ENCODE results near the gene CD9.

CD9 gene

DNA sequence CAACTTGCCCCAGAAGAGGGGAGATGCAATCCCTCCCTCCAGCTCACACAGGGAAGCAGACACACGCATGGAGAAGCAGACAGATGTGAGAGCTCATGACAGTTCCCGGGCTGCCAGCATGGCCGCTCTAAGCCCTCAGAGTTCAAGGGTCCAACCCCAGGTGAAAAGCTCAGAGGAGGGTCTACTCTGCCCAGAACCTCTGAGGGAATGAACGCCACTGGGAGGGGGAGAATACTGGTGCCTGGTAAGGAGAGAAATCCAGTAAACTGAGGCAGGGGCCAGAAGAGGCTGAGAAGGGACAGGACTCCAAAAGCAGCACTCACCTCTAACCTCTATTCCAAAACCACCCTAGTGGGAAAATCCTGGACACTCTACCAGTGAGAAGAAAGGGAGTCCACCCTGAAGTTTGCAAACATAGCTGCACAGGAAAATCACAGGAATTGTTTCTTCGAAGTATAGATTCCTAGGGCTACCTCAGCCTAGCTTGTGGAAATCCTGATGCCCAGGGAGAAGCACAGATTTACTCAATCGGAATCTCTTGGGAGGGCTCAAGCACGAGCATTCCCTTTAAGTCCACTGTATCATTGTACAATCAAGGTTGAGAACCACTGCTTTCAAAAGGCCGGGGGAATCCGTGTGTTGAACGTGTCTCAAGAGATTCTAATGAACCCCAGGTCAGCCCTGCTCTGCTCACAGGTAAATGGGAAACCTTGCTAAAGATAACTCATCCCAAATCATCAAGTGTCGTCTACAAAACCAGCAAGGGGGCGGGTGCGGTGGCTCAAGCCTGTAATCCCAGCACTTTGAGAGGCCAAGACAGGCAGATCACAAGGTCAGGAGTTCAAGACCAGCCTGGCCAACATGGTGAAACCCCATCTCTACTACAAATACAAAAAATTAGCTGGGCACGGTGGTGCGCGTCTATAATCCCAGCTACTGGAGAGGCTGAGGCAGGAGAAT is 76.0 kb downstream of the CD9 start:
- DNase-seq (ENCODE audit: low read depth) = no peak

DNA sequence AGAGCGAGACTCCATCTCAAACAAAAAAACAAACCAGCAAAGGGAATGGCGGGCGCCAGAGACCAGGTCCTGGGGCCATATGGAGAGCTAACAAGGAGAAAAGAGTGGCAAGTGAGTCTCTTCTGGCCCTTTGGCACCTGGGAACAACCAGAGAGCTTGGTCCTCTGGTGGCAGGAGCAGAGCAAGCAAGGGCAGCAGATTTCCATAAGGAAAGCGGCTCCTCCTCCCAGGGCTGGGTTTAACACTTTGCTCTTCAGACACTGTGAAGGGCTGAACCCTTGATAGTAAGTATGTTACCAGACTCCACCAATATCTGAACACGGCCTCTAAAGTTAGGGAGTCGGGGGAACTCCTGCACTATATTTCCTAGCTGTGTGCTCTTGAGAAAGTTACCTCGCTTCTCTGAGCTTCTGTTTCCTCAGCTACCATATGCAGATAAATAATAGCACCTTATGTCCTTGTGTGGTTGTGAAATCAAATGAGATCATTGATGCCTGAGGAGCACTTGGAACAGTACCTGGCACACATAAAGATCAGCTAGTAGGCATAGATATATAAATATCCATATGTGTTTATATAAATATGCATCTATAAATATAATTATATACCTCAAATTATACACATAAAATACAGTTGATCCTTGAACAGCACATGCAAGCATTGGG is 76.9 kb downstream of the CD9 start:
- DNase-seq (ENCODE audit: low read depth) = no peak

DNA sequence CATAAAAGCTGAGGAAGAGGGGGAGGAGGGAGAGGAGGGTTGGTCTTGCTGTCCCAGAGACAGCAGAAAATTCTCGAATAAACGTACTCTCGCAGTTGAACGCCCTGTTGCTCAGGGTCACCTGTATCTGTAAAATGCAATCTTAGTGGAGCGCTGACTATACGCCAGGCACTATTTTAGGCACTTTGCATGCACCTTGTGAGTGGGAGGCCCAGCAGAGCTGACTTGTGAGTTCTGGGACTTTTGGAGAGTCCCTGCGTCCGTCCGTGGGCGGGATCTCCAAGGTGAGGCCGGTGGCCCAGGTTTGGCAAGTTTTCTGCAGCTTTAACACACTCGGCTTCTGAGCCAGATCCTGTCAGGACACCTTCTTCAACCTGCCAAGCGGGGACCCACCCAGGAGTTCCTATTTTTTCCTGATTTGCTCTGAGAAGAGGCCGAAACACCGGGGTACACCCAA is 77.8 kb downstream of the CD9 start:
- DNase-seq (ENCODE audit: low read depth) = no peak

DNA sequence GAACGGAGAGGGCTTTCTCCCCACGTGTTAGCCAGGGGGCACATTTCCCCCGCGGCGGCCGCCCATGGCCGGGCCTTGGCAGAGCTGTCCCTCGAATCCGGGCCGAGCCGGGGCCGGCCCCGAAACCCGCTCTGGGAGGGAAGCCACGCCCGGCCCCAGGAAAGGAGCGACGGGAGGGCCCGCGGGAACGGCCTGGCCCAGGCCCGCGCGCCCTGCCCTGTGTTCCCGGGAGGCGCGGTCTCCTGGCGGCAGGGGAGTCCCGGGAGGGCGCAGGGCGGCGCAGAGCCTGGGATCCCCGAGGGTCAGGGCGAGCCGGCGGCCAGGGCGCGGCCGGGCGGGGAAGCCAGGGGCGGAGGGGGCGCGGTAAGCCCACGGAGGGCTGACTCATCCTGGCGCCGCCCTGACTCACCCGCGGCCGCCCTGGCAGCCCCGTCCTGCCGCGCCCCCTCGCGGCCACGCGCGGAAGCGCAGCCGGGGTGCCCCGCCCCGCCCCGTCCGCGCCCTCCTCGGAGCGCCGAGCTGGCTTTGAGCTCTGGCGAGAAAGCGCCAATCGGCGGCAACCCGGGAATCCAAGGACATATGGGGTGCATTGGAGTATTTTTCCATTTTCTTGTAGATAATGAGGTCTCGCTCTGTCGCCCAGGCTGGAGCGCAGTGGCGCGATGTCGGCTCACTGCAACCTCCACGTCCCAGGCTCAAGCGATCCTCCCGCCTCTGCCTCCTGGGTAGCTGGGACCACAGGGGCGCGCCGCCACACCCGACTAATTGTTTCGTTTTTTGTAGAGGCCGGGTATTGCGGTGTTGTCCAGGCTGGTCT is 78.4 kb downstream of the CD9 start:
- DNase-seq (ENCODE audit: low read depth) = peak; percentile 93

DNA sequence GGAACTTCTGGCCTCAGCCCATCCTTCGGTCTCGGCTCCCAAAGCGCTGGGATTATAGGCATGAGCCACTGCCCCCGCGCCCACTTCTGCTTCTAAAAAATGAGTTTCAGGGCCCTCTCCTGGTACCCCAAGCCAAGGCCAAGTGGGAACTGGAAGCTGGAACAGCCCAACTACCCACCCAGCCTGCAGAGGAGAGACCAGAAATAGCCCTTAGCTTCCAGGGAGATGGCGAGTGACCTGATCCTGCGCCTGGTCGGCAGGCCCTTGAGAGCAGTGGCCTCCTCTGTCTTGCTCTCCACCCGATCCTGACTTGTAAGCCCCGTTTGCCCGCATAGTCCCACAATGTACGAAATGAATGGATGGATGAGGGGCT is 79.0 kb downstream of the CD9 start:
- no peak for DNase-seq (ENCODE audit: low read depth)

DNA sequence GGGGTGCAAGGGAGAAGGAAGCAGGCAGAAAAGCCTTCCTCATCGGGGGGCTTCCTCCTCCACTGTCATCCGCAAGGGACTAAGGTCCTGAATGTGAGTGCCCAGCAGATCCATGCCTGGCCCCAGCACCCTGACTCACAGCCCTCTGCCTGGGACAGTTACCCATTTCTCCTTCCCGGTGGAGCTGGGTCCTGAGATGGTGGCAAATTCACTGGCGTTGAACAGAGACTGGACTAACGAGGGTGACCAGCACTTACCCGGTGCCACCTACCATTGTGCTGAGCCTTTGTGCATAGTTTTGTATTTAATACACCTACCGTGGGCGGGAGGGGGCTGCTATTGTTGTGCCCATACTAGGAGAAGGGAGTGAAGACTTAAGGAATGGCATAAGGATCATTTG is 79.4 kb downstream of the CD9 start:
- peak; percentile 45 for DNase-seq (ENCODE audit: low read depth)

DNA sequence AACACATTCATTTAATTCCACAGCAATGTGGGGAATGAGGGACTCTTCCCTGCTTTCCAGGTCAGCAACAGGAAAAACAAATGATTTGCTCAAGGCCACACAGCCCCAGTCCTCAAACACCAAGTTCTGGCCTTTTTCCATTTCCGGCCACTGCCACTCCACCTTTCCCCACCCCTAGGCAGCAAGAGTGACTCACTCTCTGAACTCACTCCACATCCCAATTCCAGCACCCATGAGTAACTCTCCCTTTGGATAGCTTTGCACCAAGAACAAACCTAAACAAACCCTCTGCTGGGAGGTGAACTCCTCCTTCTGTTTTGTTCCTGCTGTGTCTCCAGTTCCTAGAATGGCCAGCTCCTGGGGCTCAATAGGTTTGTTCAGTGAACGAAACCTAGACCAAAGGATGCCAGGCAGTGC is 79.9 kb downstream of the CD9 start:
- DNase-seq (ENCODE audit: low read depth) = peak; percentile 97

DNA sequence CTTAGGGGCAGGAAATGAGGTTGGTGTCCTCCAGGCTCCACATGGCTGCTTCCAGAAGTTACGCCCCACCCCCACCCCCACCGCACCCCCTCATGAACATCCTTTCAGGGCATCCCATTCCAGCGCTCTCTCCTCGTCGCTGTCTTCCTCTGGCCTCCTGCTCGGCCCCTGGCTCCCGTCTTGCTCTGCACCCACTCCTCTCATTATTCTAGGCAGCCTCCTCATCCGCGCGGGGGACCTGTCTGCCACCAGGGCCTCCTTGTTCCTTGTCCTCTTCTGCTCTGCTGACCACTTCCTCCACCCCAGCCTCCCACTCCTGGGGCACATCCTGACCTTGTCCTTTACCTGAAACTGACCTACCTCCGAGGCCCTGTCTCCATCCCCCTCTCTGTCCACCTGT is 80.5 kb downstream of the CD9 start:
- no peak for DNase-seq (ENCODE audit: low read depth)

DNA sequence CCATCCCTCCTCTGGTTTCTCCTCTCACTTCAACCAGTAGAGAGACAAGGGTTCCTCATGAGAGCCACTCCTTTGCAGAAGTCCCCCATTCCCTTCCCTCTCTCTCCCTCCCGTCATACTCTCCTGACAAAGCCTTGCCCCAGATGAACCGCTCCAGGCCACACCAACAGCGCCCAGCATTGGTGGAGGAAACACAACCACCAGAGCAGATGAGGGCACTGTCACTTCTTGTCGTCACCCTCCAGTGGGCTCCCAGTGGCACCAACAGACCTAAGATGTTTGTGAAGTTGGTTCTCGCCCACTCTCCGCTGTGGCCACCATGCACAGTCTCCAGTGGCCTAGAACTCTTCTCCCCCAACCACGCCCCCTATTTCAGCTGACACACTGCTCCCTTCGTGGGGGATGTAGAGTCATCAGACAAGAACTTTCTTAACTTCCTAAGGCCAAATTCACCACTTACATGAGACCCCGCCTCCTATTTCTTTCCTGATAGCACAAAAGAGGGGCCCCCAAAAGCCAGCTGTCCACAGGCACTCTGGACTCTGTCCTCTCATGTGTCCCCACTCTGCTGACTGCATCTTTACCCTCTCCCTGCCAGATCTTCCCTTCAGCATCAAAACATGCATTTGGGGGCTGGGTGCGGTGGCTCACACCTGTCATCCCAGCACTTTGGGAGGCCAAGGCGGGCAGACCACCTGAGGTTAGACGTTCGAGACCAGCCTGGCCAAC is 81.0 kb downstream of the CD9 start:
- DNase-seq (ENCODE audit: low read depth) = peak; percentile 61

DNA sequence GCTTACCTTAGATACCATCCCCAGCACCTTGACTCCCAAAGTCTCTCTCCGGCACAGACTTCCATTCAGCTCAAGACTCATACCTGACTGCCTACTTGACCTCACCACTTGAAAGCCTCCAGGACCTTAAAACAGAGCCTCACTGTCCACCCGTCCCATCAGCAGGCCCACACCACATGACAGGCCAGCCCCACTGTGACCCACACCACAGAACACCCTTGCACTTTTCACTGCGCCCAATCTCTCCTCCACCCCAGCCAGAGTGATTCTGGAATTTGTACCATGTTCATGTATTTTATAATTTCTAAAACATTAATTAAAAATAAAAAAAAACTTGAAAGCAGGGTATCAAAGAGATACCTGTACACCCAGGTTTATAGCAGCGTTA is 82.2 kb downstream of the CD9 start:
- DNase-seq (ENCODE audit: low read depth) = no peak

DNA sequence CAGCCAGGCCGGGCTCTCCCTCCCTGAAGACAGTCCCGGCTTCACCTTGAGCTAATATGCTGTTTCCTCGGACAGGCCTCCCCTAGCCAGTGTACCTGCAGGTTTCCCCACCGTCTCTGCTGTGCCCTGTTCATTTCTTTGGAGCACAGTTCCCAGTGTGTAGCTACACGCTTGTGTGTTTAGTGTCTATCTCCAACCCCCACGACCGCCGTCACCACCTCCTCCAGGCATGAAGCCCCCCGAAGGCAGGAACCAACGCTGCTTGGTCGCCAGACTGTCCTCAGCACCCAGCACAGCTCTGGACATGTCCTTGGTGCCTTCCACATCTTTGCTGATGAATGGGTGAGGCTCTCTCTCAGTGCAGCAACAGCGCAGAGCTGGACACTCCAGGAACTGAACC is 84.1 kb downstream of the CD9 start:
- DNase-seq (ENCODE audit: low read depth) = no peak

DNA sequence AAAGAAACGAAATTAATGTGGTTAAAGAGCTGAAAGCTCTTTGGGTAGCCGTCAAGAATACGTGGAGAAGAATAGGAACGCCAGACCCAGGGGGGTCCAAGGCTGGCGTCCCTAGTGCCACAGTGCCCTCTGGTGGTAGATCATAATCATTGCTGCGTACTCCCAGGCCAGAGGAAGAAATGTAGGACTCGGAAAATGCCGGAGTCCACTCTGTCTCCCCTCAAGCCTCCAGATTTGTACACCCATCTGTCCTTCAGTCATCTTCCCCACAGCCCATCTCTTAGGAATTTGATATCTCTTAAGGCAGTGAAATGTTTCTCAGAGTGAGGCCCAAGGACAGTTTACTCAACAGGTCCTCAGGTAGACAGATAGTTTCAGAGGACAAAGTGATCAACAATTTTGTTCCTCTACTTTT is 84.9 kb downstream of the CD9 start:
- peak; percentile 82 for DNase-seq (ENCODE audit: low read depth)

DNA sequence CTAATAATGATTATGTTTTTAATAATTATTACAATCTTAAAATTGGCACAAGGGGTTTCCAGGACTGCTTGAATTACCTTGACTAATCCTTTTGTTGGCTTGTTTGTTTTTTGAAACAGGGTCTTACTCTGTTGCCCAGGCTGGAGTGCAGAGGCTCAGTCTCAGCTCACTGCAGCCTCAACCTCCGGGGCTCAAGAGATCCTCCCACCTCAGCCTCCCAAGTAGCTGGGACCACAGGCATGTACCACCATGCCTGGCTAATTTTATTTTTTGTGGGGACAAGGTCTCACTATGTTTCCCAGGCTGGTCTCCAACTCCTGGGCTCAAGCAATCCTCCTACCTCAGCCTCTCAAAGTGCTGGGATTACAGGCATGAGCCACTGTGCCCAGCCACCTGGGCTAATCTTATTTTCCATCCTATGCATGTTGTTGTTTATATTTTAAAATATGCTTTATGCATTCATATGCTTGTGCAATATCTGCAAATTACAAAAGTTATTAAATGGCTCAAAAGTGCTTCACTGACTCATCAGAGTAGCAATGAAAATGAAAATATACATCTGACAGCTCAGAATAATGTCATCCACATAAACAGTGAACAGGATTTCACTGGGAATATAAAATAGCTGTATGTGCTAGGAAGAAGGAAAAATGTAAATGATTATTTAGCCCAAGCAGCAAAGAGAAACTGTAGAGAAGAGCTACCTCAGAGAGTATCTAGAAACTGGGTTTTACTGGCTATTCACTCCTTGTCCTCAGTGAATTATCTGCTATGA is 85.5 kb downstream of the CD9 start:
- peak; percentile 87 for DNase-seq (ENCODE audit: low read depth)

Measured in ELR (cell line).